T1000 (cell line): ENCODE measurements around the gene COL18A1.

Source experiments
- DNase-seq: peaks from one replicate; lab custom pipeline; 2025; ENCODE audit warnings: mixed read lengths; lab: John Stamatoyannopoulos, UW

The COL18A1 gene

DNA sequence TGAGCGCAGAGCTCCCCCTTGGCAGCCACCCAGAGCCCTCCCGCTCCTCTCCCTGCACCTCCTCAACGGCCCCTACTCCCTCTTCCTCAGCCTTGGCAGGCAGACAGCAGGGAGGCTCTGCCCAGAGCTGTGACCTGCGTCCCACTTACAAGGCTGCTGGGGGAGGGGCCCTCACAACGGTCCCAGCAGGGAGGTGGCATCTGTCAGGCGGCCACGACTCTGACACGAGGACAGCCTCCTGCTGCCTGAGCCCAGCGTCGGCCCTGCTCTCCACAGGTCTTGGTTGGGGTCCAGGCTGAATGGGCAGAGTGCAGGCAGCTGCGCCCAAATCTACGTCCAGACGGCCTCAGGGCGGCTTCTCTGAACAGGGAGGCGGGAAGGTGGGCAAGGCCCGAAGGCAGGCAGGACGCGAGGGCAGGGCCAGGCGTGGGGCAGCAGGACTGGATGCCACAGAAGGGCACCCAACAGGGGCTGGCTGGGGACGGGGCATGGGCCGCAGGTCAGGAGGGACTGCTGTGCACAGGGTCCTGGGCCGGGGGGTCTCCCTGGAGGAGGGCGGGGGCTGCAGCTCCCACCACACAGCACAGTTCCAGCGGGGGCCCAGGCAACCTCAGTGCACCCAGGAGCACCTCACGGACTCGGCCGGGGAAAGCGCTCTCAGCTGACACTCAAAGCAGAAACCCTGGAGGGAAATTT, 129.8 kb downstream of the COL18A1 start:
- DNase-seq: no peak

DNA sequence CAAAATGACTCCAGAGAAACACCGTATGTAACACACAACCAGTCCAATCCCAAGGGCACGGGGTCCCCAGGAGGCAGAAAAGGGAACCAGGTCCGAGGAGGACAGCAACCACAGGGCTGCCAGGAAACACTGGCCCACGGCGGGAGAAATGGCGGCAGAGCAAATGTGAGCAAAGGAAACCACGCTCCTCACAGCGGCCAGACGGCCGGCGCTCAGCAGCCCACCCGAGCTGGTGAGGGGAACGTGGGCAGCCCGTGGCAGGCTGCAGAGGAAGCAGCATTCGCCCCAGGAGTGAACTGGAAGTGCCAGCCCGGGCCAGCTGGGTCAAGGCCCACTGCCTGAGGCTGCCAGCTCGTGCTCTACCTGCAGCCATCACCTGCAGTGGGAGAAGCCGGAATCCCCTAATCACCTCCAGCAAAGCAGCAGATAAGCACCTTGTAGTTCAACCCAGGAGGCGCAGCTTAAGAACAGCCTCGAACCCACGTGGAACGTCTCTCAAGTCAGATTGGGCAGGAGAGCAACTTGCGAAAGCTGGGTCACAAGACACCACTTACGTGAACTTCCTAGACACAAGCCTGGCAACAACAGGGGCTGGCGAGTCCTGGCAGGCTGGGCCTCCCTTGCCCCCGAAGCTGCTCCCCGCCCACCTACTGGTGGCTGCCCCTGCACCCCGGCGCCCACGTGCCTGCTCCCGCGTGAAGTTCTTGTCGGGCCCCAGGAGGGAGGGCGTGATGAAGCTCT, 130.5 kb downstream of the COL18A1 start:
- DNase-seq: no peak

DNA sequence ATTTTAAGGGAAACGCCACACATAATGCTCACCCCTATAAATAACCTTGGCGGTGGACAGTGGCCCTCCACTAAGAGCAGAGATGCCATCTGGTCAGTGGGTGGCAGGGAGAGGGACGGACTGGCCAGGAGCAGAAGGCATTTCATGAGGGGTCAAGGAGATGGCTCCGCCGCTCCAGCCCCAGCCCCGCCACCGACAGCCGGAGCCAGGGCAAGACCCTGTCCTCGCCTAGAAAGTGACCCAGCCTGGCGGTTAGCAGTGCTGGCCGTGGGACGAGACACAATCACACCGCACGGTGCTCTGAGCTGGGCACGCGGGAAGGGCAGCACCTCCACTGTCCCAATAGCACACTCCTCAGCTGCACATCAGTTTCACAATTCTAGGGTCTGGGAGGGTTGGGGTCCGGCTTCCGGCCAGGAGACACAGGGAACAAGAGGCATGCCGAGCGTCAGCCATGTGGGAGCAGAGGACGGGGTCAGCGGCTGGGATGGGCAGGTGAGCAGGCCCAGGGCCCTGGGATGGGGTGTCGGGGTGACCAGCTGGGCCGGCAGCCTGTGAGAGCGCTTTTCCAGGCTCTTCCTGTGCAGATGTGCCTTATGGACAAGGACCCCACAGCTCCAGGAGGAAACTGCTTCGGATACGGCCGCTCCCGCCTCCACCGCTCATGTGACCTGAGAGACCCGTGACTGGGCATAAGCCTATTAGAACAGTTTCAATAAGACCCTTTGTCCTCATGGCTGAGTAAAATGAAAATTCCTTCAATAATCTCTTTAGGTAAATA, 131.5 kb downstream of the COL18A1 start:
- DNase-seq: no peak

DNA sequence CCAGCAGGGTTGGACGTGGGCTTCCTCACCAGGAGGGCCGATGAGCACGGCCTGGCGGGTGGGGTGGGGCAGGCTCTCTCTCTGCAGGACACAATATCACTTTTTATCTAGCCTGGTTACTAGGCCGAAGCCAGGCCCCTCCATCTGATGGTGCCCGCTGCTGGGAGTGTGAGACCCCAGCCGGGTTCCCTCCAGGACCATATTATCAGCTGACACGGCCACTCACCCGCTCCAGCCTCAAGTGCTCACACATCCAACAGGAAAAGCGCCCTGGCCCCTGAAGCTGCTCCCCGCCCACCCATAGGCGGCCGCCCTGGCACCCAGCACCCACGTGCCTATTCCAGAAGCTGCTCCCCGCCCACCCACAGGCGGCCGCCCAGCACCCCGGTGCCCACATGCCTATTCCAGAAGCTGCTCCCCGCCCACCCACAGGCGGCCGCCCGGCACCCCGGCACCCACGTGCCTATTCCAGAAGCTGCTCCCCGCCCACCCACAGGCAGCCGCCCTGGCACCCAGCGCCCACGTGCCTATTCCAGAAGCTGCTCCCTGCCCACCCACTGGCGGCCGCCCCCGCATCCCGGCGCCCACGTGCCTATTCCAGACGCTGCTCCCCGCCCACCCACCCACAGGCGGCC, 132.3 kb downstream of the COL18A1 start:
- no peak for DNase-seq

DNA sequence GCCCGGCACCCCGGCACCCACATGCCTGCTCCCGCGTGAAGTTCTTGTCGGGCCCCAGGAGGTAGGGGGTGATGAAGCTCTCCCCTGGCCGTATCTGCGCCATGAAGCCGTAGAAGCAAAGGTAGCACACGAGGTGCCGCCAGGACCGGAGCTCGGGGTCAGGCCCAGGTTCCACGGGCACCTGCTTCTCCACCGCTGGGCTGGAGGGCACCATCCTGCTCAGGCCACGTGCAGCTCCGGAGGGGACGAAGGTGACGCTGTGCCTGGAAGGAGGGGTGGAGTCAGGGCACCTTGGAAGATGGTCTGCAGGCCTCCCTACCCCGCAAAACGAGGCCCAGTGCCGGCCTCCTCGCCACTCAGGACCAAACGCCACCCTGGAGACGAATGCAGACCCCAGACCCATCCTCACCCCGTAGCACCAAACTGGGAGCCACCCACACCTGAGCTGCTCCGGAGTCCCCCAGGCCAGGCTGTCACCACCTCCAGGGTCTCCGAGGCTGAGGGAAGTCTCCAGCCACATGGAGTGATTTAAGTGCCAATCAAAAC, 132.9 kb downstream of the COL18A1 start:
- no peak for DNase-seq

DNA sequence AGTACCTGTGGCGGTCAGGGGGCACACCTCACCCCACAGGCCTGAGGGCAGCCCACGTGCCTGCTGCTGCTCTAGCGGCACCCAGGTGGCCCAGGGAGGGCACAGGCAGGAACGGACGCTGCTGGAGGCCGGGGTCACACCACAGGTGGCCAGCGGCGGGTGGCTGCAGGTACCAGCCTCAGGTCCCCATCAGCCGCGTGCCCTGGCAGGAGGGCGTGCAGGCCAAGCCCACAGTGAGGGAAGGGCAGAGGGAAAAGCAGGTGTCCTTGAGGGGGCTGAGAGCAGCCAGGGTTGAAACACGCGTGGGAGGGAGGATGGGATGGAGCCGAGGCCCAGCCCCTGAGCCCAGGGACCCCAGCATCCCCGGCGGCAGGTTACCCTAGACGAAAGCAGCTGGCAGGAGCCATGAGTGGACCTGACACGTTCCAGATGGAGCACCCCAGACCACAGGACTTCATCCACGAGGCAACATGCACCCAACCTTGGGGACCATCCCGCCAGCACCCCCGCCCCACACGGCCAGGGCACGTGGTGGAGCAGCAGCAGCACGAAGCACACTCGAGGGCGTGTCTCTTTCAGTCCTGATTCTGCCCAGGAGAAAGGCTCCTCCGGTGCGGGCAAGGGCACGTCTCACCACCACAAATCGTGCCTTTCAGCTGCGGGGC, 133.5 kb downstream of the COL18A1 start:
- no peak for DNase-seq

DNA sequence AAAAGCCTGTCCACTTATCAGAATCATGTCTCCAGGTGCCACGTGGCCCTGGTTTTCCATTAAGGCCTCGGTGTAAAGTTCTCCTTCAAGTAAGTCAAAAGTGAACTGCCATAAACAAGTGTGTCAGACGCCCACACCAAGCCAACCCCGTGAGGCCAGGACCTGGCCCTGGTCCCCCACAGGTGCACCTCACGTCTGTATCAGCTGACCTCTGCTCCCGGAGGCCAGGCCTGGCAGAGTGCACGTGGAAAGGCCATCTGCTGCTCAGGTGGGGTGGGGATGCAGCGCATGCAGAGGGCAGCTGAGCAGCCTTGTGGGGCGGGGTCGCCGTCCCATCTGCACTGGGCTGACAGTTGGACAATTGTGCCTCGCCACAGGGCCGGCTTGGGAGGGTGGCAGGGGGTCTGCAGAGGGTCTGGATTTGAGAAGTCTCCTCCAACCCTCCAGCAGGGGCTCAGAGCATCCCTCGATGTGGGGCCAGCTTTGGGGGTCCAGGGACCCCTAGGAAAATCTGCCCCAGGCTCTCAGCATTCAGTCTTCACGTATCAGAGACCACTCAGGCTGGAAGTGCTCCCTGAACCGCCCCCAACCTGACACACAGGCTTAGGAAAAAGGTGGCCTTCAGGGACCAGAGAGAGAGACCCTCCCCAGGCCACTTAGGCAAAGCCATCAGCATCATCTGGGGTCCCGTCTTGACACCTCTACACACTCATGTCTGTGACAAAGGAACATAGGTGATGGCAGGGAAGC, 134.3 kb downstream of the COL18A1 start:
- DNase-seq: no peak

DNA sequence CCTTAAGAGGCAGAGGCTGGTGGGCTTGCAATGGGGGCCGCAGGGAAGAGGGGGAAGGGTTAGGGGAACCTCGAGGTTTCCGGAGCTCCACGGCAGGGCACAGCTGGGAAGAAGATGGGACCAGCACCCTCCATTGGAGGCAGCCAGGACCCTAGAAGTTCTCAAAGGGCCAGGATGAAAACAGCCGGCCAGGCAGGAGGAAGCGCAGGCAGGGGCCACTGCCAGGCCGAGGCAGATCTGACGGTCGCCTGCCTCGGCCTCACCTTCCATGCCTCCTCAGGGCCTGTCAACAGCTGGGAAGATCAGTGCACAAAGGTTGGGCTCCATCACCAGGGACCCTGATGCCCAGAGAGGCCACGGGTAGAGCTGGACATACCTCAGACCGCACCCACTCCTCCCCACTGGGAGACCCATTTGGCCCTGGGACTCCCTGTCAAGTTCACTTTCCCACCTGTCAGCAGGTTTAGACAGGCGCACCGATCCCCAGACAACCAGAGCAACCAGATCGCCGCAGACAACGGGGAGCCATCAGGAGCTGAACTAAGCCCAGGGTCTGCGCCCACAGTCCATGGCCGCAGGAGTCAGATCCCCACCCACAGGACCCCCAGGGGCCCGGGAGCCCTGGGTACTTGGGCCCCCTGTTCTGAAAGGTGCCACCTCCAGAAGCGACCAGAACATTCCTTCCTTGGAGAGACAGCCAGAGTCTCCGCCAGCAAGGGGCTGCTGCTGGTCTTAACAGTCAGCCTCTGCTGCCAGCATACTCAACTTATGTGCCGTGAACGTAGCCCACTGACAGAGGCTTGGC, 135.0 kb downstream of the COL18A1 start:
- DNase-seq: no peak

DNA sequence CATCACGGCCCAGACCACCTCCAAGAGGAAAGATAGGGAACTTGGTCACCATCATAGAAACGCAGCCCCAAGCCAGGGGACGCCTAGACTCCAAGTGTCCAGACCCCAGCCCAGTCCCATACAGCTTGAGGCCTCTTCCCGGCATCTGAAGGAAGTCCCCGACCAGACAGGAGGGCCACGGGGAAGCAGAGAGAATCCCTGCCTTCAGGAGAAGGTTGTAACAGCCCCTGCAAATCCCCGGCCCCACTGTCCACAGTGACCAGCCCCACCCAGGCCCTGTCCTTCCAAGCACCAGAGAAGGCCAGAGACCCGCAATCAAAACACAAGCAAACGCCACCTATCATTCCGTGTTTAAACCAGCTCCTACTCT, 135.6 kb downstream of the COL18A1 start:
- DNase-seq: no peak

DNA sequence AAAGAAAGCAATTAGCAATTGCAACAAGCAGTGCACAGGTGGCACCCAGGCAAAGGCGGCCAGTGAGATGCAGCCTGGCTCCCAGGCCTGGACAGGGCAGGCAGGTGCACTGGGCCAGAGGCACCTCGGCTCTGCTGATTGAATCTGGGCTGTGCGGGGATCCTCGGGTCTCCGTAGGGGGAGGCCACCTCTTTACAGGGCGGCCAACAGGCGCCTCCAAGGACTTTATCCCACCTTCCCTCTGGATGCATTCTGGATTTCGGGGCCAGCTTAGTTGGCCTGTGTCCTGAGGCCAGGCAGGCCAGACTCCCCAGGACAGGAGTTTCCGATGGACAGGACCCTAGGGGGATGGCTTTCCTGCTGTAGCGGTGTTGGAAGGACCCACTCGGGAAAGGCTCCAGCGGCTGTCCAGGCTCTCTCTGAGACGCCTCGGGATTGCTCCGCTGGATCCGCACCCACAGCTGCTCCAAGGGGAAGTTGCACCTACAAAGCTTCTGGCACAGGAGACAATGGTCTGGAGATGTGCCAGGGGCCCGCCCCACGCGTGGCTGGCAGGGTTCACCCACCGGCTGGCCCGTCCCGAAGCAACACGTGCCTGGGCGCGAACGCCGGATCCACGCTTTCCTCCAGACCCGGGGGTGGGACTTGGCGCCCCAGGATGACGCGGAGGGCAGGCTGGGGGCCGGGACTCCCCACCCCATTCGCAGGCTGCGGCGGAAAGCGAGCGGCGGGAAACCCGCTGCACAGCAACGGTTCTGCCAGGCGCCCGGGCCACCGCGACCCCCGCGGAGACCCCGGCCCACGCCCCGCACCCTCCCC, 136.5 kb downstream of the COL18A1 start:
- no peak for DNase-seq

DNA sequence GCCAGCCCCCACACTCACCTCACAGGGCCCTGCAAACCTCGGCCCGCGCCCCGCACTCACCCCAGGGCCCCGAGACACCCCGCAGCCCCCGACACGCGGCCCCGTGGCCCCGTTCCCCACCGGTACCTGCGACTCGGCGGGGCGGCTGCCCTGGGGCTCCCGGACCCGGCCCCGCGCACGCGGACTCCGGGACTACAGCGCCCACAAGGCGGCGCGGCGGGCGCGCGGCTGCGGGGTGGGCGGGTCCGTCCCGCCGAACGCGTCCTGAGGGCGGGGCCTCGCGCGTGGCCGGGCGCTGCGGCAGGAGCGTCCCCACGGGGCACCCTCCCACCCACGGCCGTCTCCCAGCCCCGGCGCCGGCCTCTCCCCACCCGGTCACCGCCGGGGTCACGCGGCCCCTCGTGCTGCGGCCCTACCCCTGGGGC, 137.3 kb downstream of the COL18A1 start, which contains the start of gene SLC19A1:
SLC19A1 (minus strand) TSS at position 199 of the 425 bp plus-strand sequence. CDS start 4,481 bp downstream, outside the sequence.
- peak; percentile 46 for DNase-seq

DNA sequence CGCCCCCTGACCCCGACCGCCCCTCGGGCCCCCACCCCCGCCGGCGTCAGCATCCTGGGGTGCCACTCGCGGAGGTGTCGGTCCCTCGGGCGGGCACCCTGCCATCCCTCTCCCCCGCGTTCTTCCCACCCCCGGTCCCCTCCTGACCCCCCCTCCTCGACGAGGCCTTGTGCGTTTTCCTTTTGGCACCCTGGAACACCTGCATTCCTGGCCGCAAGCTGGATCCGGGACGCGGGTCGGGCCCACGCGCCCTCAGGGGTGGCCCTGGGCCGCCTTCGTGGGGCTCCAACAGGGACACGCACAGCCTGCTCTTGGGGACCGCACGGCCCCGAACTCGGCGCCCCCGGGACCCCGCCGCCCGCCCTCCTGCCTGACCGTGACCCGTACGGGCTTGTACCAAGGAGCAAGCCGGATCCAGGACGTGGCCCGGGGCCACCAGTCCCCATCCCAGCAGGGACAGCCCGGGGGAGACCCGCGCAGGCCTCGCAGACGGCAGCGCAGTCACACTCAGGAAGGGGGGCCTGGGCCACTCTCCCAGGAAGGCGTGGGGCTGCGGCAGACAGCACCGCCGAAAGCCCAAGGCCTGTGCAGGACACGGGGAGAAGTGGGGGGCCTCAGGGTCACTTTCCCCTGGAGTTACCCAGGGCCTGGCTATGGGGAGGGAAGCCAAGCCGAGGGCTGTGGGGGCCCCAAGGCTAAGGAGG, 137.9 kb downstream of the COL18A1 start:
- DNase-seq: no peak

DNA sequence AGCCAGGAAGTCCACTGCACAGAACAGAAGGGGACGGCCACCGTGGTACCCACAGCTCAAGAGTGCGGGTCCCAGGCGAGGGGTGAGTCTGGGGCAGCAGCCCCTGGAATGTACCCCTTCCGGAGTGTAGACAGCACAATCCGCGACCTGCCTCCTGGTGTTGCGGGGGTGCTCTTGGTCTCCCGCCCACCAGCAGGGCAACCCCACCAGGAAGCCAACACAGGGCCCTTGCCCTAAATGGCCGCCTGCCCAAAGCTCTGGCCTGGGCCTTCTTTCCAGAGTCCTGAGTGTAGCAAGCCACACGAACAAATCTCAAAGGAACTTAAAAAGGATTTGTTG, 138.4 kb downstream of the COL18A1 start:
- no peak for DNase-seq

DNA sequence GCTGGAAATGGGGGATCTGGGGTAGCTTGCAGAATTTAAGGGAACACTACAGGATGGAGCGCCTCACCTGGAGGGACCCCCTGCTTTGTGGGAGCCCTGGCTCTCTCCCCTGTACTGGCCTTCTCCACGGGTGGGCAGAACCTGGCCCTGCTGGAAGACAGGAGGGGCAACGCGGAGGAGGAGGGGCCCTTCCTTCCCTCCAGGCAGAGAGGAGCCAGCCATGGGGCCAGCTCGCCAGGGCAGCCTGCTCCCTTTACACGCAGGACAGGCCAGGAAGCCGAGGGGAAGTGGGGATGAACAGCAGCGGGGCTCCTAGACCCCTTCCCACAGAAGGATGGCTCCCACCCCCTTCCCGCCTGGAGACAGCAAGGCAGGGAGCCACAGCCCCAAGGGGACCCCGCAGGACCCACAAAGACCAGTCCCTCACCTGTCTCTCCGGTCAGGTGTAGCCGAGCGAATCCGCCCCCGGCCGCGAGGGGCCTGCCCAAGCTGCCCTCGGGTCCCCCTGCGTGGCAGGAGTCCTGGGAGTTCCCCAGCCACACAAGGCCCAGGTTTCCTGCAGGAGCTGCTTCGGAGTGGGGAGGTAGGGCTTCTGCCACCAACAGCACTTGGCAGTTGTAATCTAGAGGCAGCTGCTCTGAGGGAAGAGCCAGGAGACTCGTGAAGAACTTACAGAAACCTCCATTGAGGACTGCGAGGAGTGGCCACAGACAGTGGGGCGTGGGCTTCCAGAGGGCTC, 138.9 kb downstream of the COL18A1 start:
- no peak for DNase-seq

DNA sequence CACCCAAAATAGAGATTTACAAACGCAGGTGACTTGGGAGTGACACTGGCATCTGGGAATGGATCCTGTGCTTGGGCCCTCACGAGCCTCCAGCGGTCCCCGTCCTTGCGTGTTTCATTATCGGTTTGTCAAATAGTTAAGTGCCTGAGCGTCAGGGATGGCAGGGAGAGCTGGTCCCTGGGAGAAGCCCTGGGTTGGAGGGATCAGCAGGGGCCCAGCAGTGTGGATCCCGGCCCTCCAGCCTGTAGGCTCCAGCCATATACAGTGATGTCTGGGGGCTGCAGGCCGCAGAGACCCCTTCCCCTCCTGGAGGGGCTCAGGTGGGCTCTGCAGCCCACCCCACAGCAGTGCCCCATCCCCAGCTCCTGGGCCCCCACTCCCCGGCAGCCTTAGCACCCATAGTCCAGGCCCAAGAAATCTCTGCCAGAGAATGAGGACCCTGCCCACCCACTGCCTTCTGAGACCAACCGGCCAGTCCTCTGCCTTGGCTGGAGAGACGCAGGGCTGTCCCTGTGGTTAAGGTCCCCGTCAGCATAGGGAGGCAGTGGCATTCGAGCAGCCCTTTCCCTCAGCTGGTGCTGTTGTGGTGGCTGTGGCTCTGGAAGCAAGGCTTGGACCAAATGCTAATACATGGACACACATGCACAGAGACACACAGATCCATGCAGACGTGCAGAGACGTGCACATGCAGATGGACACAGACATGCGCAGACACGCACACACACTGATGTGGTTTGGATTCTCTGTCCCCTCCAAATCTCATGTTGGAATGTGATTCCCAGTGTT, 139.7 kb downstream of the COL18A1 start:
- DNase-seq: no peak

DNA sequence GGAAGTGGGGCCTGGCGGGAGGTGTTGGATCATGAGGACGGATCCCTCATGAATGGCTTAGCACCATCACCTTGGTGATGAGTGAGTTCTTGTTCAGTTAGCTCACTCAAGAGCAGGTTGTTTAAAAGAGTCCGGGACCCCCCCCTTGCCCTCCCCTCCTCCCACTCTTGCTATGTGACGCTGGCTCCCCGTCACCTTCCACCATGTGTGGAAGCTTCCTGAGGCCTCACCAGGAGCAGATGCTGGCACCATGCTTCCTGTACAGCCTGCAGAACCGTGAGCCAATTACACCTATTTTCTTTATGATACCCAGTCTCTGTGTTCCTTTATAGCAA, 140.2 kb downstream of the COL18A1 start:
- DNase-seq: no peak
